Stimulated activated CD4-positive, alpha-beta T cell treated with anti-CD3 and anti-CD28 coated beads, Interleukin-12 subunit alpha, Interleukin-12 subunit beta, amount 100 ng/mL, for 48 hours (primary cell): ENCODE measurements around the gene SCD.
"Not testable (repeated sequence)": the region's sequence is repeated elsewhere in the genome, so short reads cannot be mapped to it uniquely, and the experiment has no call there.

ENCODE experiments used
- DNase-seq, 3 donors: peaks; one replicate each; pipeline ENCODE4 v3.0.0-alpha.2; 2020; ENCODE audit warnings: low read depth in 2 of 3, low spot score in 1 of 3

The SCD gene

GRCh38 chr10:100346765-100347567 lies at the start of gene SCD:
TSS of gene SCD (plus strand) at chr10:100347233. CDS start at chr10:100347505, 272 bp downstream.
- peak; percentile 76 to 84 (median 81) for DNase-seq

- no peak for DNase-seq
Observed at GRCh38 chr10:100297242-100297641, 49.8 kb upstream of the SCD start.

- DNase-seq: not testable (repeated sequence)
Observed at GRCh38 chr10:100301123-100301522, 45.9 kb upstream of the SCD start.

- DNase-seq: no peak
Observed at GRCh38 chr10:100303724-100304319, 43.2 kb upstream of the SCD start.

- DNase-seq: no peak
Observed at GRCh38 chr10:100304414-100304813, 42.6 kb upstream of the SCD start.

- no peak for DNase-seq
Observed at GRCh38 chr10:100306861-100307260, 40.2 kb upstream of the SCD start.

- DNase-seq: no peak
Observed at GRCh38 chr10:100307684-100308083, 39.3 kb upstream of the SCD start.

- no peak for DNase-seq
Observed at GRCh38 chr10:100311298-100311697, 35.7 kb upstream of the SCD start.

- DNase-seq: no peak
Observed at GRCh38 chr10:100315615-100316014, 31.4 kb upstream of the SCD start.

GRCh38 chr10:100318207-100318606 lies 28.8 kb upstream of the SCD start:
- no peak for DNase-seq

- no peak for DNase-seq
Observed at GRCh38 chr10:100319707-100320402, 27.2 kb upstream of the SCD start.

- DNase-seq: no peak
Observed at GRCh38 chr10:100325158-100325557, 21.9 kb upstream of the SCD start.

GRCh38 chr10:100327007-100327717 lies 19.9 kb upstream of the SCD start:
- DNase-seq: peak in 2 of 3 donors; percentile 10 to 17

- DNase-seq: no peak
Observed at GRCh38 chr10:100327718-100328009, 19.4 kb upstream of the SCD start.

- no peak for DNase-seq
Observed at GRCh38 chr10:100328198-100328597, 18.8 kb upstream of the SCD start.

GRCh38 chr10:100330079-100330478 lies 17.0 kb upstream of the SCD start, which contains the start of gene PKD2L1:
TSS of gene PKD2L1 (minus strand) at chr10:100330228. CDS start at chr10:100330103, 125 bp downstream.
- no peak for DNase-seq

GRCh38 chr10:100333106-100333505 lies 13.9 kb upstream of the SCD start:
- DNase-seq: no peak

GRCh38 chr10:100333661-100334440 lies 13.2 kb upstream of the SCD start:
- DNase-seq: no peak

GRCh38 chr10:100334762-100335161 lies 12.3 kb upstream of the SCD start:
- DNase-seq: no peak

- DNase-seq: peak; percentile 70 to 87 (median 70)
Observed at GRCh38 chr10:100338434-100339036, 8.5 kb upstream of the SCD start.
